Fibroblast of skin of back (primary cell): ENCODE results near the gene ZBTB7A.

ENCODE experiments used
- DNase-seq: peaks from one replicate; pipeline ENCODE4 v3.0.0-alpha.2; 2013

ZBTB7A gene

GRCh38 chr19:4053423-4054324 lies 13.0 kb downstream of the ZBTB7A start:
- DNase-seq, result no peak

GRCh38 chr19:4052993-4053422 lies 13.7 kb downstream of the ZBTB7A start:
- no peak for DNase-seq

GRCh38 chr19:4052114-4052992 lies 14.3 kb downstream of the ZBTB7A start:
- DNase-seq, result no peak

DNA sequence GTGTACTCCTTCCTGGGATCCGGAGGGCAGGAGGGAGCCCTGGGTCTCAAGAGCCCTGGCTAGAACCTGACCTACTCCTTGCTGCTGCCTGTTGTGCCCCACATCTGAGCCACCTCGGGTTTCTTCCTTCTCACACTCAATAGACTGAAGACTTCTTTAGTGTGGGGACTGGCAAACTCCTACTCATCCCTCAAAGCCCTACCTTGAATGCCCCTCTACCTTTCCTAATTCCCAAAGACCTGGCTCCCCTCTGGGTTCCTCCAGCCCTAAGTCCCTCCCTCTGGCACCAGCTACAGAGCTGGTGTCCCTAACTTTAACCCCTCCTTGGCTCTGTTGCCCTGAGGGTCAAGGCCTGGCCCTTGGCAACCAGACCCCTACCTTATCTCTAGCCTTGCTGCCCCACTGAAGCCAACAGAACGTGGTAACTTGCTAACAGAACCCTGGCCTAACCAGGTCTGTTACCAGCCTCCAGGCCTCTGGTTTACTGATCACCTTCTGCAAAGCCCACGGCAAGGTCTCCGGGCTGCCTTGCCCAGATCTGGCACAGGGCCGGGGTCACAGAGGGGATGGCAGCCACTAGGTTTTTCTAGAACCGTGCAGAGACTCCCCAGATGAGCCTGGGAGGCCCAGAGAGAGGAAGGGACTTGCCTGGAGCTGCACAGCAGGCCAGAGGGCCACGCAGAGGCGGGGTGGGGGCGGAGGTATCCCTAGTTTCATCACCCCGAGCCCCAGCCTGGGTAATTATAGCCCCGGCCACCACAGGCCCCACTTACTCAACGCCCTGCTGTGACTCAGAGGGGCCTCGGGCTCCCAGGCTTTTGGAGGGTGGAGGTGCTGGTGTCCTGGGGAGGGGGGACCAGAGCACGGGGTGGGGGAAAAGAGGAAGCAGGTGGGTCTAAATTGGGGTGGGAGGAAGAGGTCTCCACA lies 15.3 kb downstream of the ZBTB7A start:
- DNase-seq, result no peak

- no peak for DNase-seq
Observed at GRCh38 chr19:4049432-4049831, 17.3 kb downstream of the ZBTB7A start.

GRCh38 chr19:4046946-4047683 lies 19.6 kb downstream of the ZBTB7A start:
- no peak for DNase-seq

DNA sequence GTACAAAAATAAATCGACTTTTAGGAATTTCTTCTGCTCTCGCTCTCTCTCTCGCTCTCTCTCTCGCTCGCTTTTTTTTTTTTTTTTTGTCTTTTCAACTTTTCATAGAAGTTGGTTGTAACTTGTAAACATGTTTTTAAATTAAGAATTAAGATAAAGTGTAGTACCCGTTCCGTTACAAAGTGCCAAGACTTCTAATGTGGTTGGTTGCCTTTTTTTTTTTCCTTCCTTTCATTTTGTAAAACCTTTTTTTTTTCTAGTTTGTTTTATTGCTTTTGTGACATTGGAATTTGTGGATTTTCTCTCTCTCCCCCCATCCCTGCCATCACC lies 20.4 kb downstream of the ZBTB7A start:
- DNase-seq, result no peak

DNA sequence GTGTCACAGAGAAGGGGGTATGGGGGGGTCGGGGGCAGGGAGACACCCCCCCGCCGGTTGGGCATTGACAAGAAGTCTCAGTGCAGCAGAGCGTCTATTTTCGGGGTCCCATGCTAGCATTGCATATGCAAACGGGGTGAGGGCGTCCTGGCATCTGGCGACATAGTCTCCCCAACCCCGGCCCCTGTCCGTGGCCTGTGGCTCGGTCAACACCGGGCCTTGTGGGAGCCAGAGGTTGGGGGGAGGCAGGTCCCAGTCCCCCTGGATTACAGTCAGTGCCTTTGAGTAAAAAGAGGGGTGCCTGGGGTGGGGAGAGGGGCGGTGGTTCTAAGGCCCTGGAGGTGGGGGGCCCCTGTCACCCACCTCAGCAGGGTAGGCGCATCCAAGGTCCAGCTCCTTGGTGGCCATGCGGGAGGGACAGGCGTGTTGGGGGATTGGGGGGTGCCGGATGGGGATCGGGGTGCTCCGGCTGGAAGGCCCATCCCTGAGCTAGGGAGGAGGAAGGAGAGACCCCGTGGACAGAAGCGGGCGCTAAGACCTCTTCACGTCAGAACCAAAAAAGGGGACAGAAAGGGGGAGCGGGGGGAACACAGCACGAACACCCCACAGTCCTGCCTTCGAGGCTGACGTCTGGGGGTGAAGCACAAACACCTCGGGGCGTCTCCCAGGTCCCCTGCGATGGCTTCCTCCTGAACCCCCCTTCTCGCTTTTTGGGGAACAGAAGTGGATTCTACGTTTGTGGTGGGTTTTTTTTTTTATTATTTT lies 20.9 kb downstream of the ZBTB7A start:
- DNase-seq, result no peak

DNA sequence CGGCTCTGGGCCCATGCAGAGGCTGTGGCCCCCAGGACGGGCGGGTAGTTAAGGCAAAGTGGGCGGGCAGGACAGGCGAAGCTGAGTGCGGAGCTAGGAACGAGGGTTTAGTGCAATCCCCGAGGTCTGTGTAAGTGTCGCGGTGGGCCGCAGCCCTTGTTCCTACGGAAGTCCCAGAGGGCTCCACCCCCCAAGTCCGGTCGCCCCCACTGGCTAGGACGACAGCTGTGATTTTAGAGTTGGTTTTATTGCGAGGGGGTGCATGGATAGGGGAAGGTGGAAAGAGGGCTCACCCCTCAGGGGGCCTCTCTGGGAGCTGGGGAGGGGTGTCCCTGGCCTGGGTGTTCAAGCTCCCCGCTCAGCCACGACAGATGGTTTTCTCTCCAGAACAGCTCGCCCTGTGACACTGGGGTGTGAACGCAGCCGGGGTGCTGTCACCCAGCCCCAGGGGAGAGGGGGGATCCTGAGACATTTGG lies 21.7 kb downstream of the ZBTB7A start:
- no peak for DNase-seq

DNA sequence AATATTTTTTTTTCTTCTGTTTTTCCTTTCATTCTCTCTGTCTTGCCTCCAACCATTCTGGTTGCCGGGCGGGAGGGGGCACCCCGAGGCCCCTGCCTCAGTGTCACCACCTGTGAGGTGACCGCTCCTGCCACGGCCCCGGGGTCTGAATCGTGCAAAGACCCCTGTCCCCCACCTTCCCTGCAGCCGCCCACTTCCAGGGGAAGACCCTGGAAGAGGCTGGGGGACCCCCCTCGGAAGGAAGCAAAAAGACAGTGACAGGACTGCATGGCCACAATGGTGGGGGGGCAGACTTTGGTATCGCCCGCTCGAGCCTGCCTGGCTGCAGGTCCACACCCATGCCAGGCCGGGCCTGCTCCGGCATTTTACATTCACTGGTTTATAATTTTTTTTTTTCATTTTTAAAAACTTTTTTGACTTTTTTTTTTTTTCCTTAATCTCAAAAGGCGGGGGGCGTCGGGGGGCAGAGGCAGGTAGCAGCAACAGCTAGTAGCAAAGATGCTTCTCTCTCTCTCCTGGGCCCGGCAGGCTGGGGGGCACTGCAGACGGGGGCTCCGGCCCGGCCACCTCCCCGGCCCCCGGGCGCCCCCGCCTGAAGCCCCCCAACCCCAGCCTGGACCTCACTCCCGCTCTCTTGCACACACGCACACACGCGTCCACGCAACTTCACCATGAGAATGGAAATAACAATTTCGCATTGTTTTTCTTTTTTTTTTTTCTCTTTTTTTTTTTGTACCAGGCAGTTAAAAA lies 22.6 kb downstream of the ZBTB7A start:
- no peak for DNase-seq

DNA sequence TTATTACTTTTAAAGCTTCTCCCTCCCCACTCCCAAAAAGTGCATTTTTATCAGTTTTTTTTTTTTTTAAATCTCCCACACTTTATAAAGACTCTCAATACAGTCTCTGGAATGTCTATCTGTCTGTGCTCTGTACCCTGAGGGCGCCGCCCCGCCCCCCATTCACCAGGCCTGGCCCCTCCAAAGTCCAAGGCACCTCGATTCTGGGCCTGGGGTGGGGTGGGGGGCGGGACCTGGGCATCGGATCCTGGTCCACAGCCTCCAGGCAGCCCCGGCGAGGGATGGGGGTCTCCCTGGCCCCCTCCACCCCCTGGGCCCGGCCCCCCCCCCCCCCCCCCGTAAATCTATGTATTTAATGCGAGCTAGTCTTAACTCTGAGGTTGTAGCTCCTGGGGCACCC lies 23.3 kb downstream of the ZBTB7A start:
- no peak for DNase-seq

GRCh38 chr19:4042731-4043082 lies 24.0 kb downstream of the ZBTB7A start:
- no peak for DNase-seq

DNA sequence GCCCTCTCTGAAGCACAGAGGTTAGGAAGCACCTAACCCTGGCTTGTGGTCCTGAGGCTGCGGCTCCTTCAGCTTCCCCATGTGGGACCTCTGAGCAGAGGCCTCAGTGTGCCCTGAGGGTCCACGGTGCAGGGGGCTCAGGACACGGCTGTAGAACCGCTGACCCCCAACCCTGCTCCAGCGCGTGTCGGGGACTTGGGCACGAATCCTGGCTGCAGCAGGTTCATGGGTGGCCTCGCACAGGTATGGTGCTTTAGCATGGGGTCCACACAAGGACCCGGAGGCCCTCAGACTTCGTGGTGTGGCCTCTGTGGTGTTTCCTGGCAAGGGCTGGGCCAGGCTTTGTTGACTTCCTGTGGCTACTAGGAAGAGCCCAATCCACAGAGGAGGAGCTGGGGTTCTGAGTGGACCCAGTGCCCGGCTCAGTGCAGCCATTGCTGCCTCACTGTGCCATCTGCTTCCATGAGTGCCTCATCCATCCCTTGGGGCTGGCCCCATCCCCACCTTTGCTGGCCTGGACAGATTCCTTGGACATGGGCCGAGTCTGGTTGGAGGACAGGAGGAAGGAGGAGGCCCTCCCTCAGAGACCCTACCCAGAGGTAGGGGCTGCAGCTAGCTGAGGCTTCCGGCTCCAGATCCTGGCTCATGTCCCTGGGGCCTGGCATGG lies 24.5 kb downstream of the ZBTB7A start:
- DNase-seq, result no peak

DNA sequence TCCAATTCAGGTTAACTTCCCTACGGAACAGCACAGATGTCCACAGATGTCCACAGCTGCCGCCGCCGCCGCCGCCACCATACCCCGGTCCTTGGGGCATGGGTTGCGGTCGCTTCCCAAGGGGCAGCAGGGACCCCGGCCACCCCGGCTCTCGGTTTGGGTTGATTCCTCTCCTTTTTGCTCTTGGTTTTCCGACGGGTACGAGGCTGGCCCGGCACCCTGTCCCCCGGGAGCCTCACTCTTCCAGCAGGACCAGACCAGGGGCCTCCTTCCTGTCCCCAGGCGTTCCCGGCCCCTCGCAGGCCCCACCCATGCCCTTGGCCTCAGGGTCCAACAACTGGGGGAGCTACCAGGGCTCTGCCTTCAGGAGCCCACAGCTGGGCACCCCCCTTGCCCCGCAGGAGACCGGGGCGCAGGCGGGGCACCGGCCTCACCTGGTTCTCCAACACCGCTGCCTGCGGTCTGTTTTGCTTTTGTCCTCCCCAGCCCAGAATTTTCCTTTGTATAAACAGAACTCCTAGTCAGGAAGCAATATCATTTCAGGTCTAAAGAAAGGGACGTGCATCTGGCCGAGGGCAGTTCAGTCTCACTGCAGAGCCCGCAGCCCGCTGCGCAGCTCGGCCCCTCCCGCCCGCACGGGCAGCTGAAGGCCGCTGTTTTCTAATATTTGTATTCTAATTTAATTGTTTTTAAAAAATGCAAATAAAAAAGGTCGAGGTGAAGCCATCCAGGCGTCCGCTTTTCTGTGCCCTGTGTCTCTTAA lies 27.9 kb downstream of the ZBTB7A start:
- DNase-seq, result no peak

DNA sequence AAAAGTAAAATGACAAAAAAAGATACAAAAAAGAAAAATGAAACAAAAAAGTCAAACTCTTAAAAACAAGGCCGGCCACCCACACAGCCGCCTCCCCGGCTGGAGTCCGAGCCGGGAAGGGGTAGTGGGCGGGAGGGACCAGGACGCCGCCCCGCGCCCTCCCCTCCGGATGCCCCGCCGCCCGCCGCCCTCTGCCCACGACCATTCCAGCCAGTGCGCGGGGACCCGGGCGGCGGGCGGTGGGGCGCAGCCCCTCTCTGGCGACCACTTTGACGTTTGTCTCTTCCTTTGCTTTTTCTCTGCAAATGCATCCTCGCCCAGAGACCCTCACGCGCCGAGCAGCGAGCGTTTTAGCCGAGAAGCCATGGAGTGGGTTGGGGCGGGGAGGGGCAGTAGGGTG lies 28.6 kb downstream of the ZBTB7A start:
- DNase-seq, result no peak

DNA sequence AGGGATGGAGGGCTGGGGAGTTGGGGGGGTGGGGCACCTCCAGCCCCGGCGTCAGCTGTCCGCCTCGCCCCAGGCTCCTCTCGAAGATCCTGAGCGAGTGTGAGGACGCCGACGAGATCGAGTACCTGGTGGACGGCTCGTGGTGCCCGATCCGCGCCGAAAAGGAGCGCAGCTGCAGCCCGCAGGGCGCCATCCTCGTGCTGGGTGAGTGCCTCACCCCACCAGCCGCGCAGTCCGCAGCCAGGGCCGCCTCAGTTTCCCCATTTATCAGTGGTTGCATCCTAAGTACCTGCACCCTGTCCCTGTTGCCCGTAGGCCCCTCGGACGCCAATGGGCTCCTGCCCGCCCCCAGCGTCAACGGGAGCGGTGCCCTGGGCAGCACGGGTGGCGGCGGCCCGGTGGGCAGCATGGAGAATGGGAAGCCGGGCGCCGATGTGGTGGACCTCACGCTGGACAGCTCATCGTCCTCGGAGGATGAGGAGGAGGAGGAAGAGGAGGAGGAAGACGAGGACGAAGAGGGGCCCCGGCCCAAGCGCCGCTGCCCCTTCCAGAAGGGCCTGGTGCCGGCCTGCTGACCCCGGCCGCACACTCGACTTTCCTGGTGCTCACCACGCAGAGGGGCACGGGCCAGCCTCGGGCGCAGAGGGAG lies 29.3 kb downstream of the ZBTB7A start:
- no peak for DNase-seq

DNA sequence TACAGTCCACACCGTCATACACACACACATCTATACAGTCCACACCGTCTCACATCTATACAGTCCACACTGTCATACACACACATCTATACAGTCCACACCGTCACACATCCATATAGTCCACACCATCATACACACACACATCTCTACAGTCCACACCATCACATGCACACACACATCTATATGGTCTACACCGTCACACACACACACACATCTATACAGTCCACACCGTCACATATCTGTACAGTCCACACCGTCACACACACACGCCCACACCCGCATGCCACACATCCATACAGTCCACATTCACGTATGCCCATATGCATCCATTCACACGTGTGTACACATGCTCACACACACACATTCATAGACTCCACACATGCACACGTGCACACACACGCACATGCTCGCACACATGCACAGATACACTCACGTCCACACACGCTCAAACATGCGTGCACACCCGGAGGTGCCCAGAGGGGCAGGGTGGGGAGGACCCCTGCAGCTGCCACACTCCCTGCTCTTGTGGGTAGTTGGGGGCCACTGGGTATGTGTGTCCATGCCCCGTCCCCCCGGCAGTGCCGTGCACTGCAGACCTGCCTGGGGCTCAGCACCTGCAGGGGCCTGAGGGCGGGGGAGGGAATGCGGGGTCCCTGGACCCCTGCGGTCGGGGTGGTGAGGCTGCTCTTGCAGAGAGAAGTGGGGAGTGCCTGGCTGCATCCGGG lies 30.0 kb downstream of the ZBTB7A start:
- no peak for DNase-seq

- no peak for DNase-seq
Observed at GRCh38 chr19:4035582-4035981, 31.1 kb downstream of the ZBTB7A start.
